AG09309 (cell line): ENCODE results near the gene SF3A2.

ENCODE experiments used
- DNase-seq: peaks from one replicate; pipeline ENCODE4 v3.0.0-alpha.2; 2010; ENCODE audit warnings: low read depth
- H3K4me3 ChIP-seq: 2 replicates; pipeline ENCODE4 v1.5.1; 2011; ENCODE audit warnings: mild to moderate bottlenecking, low read depth, low read length, moderate library complexity; ENCODE audit not compliant: control insufficient read depth
- CTCF ChIP-seq: IDR thresholded peaks from 2 replicates; pipeline ENCODE4 v1.5.1; 2011; ENCODE audit warnings: mild to moderate bottlenecking, low read depth, low read length, inconsistent platforms; ENCODE audit not compliant: insufficient read depth, control insufficient read depth; ENCODE audit errors: missing control alignments

The SF3A2 gene

DNA sequence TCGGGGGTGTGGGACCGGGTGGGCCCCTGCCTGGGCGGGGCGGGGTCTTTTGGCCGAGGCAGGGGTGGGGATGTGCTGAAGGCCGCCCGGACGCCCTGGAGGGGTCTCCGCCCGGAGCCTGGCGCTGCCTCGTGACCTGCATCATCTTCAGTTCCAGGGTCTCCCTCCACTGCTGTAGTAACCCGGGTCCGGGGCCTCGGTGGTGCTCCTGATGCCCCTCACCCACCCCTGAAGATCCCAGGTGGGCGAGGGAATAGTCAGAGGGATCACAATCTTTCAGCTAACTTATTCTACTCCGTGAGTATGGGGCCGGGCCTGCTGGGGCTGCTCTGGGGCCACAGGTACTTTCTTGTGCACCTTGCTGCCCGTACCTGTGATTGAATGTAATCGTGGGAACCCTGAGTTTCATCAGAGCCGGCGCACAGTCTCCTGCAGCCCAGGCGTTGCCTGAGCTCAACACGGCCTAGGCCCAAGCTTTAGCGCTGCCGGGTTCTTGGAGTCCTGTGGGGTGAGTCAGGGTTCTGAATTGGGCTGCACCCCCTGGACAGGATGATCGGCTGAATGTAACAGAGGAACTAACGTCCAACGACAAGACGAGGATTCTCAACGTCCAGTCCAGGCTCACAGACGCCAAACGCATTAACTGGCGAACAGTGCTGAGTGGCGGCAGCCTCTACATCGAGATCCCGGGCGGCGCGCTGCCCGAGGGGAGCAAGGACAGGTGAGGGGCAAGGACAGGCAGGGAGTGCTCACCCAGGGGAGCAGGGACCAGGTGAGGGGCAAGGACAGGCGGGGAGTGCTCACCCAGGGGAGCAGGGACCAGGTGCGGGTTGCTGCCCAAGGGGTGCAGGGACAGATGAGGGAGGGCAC, 34.8 kb downstream of the SF3A2 start:
- H3K4me3 ChIP-seq: peak overlapping the region; percentile 90
- TF ChIP-seq CTCF: no peak
- no peak for DNase-seq

DNA sequence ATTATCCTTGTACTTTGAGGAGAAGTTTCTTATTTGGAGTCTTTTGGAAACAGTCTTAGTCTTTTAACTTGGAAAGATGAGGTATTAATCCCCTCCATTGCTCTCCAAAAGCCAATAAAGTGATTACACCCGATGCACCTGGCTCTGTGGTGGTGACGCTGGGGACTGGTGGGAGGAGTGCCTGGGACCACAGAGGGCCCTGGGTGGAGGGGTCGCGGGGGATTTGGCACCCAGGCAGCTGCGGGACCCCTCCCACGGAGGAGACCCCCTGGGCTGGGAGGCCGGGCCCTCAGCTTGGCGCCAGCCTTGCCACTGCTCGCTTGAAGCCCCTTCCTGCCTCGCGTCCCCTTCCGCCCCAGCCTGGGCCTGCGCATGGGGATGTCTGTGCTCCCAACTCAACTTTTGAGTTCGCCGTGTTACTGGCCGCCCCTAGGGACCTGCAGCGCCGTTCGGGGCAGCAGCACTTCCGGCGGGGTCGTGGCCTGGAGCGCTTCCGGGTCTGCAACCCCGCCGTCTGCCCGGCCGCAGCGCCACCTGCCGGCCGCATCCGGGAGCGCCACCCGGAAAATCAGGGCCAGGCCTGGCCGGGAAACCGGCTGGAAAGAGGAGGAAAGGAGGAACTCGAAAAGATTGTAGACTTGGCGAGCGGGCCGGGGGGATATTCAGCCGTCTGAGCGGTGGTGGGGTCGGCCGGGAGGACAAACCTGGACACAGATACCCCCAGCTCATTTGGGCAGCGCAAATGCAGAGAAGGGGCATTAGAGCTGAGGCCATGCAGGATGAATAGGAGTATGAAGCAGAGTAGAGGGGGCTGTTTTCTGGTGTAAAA, 36.9 kb downstream of the SF3A2 start:
- peak overlapping the region; percentile 45 for H3K4me3 ChIP-seq
- peak; percentile 77 for TF ChIP-seq CTCF
- DNase-seq: no peak

DNA sequence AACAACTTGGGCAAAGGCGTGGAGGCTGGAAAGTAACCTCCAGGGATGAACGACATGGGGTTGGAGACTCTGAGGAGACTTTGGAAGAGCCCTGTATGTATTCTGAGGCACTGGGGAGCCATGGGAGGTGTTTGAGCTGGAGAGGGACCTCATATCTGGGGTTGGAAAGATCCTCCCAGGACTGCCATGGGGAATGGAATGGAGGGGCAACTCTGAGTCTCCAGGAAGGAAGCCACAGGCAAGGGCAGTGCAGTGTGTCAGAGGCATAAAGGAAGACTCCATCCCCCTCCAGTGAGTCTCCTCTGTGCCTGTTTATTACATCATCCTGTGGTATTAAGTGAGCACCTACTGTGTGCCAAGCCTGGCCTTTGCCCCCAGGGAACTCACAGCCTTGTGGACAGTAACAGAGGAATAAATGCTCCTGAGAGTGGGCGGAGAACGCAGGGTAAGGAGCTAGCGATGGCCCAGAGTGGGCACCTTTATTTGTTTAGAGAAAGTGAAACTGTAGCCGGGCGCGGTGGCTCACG, 37.6 kb downstream of the SF3A2 start:
- peak overlapping the region; percentile 37; the same call in 1 of the 2 replicates for H3K4me3 ChIP-seq
- DNase-seq: no peak
- TF ChIP-seq CTCF: no peak

GRCh38 chr19:2274931-2275535, 38.4 kb downstream of the SF3A2 start:
- no peak overlapping the region for H3K4me3 ChIP-seq
- no peak for DNase-seq
- peak; percentile 58 for TF ChIP-seq CTCF

- no peak overlapping the region for H3K4me3 ChIP-seq
- no peak for TF ChIP-seq CTCF
- no peak for DNase-seq
Observed at GRCh38 chr19:2275588-2276428, 39.2 kb downstream of the SF3A2 start.

DNA sequence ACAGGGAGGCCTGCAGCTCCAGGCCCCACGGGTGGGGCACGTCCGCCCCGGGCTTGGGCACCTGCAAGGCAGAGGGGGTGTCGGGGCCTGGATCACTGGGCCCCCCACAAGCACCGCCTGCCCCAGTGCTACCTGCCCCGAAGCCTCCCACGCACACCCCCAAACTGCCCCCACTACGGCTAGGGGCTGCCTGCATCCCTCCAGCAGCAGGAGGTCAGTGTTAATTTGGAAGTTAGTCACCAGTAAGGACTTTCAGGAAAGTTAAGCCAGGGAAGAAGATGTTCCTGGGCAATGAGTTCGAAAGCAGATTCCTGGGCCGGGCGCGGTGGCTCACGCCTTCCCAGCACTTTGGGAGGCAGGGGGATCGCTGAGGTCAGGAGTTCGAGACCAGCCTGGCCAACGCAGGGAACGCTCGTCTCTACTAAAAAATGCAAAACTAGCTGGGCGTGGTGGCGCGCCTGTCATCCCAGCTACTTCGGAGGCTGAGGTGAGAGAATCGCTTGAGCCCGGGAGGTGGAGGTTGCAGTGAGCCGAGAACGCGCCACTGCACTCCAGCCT, 39.9 kb downstream of the SF3A2 start:
- DNase-seq: no peak
- TF ChIP-seq CTCF: no peak
- no peak overlapping the region for H3K4me3 ChIP-seq
